Upper lobe of left lung (tissue), 4 donors: ENCODE measurements around the gene MAN1A2.

Source experiments
- EP300 ChIP-seq, 4 donors: sonication (generic); formaldehyde crosslinking; IDR thresholded peaks; one replicate each; pipeline ENCODE4 v1.5.1; 2017; ENCODE audit warnings: antibody characterized with exemption in 4 of 4, control low read depth in 2 of 4
- POLR2A ChIP-seq, 4 donors: fragments of 450-650 bp; IDR thresholded peaks; one replicate each; pipeline ENCODE4 v1.5.1; 2016 to 2017; ENCODE audit warnings: antibody characterized with exemption in 4 of 4, mild to moderate bottlenecking in 2 of 4
- POLR2AphosphoS5 ChIP-seq, 2 donors: sonication (generic); formaldehyde crosslinking; IDR thresholded peaks; one replicate each; pipeline ENCODE4 v1.5.1; 2017; ENCODE audit warnings: antibody characterized with exemption in 2 of 2
- TF ChIP-seq, protein P1 (sequence below), 6 experiments: fragments of 450-650 bp in 4 of 6; fragments of 200-600 bp in 2 of 6; sonication (generic) in 2 of 6; IDR thresholded peaks; one replicate each; pipeline ENCODE4 v1.5.1; 2016 to 2019; ENCODE audit warnings: antibody characterized with exemption in 6 of 6

DNA sequence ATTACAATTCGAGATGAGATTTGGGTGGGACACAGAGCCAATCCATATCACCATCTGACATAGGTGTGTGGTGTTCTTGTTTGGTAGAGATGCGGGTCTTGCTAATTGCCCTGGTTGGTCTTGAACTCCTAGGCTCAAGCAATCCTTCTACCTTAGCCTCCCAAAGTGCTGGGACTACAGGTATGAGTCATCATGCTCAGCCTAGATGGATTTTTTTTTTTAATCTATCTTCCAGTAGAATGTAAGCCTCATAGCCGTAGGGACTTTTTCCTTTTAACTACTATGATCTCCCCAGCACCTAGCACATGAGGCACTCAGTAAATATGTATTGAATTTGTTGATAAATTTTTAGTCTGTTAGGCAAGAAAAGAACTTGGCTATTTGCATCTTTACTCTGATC, 144.0 kb downstream of the MAN1A2 start:
- TF ChIP-seq, protein P1, sequence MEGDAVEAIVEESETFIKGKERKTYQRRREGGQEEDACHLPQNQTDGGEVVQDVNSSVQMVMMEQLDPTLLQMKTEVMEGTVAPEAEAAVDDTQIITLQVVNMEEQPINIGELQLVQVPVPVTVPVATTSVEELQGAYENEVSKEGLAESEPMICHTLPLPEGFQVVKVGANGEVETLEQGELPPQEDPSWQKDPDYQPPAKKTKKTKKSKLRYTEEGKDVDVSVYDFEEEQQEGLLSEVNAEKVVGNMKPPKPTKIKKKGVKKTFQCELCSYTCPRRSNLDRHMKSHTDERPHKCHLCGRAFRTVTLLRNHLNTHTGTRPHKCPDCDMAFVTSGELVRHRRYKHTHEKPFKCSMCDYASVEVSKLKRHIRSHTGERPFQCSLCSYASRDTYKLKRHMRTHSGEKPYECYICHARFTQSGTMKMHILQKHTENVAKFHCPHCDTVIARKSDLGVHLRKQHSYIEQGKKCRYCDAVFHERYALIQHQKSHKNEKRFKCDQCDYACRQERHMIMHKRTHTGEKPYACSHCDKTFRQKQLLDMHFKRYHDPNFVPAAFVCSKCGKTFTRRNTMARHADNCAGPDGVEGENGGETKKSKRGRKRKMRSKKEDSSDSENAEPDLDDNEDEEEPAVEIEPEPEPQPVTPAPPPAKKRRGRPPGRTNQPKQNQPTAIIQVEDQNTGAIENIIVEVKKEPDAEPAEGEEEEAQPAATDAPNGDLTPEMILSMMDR (IDR thresholded peaks at IDR 0.05), result no peak
- no peak for TF ChIP-seq EP300 (IDR thresholded peaks at IDR 0.05)
- TF ChIP-seq POLR2A (IDR thresholded peaks at IDR 0.05), result no peak
- no peak for TF ChIP-seq POLR2AphosphoS5 (IDR thresholded peaks at IDR 0.05)
